IPS-18a (cell line): Measurements from ENCODE around the gene ANKRD17.
"Not testable (repeated sequence)": the region's sequence is repeated elsewhere in the genome, so short reads cannot be mapped to it uniquely, and the experiment has no call there.

Experiments used
- H3K27ac ChIP-seq: one replicate; pipeline ENCODE4 v1.5.1; 2013; ENCODE audit warnings: low read length
- H3K27me3 ChIP-seq: one replicate; pipeline ENCODE4 v1.6.1; 2013; ENCODE audit warnings: mild to moderate bottlenecking, low read length; ENCODE audit not compliant: control insufficient read depth, insufficient read depth
- H3K36me3 ChIP-seq: one replicate; pipeline ENCODE4 v1.6.1; 2013; ENCODE audit warnings: low read depth, low read length; ENCODE audit not compliant: control insufficient read depth
- H3K4me1 ChIP-seq: one replicate; pipeline ENCODE4 v1.6.1; 2013; ENCODE audit warnings: low read depth, low read length; ENCODE audit not compliant: control insufficient read depth
- H3K4me3 ChIP-seq: one replicate; pipeline ENCODE4 v1.5.1; 2013; ENCODE audit warnings: low read length
- H3K9ac ChIP-seq: one replicate; pipeline ENCODE4 v1.6.1; 2013; ENCODE audit warnings: mild to moderate bottlenecking, low read length, moderate library complexity
- H3K9me3 ChIP-seq: one replicate; pipeline ENCODE4 v1.6.1; 2013; ENCODE audit warnings: low read depth, low read length; ENCODE audit not compliant: control insufficient read depth

The ANKRD17 gene

DNA sequence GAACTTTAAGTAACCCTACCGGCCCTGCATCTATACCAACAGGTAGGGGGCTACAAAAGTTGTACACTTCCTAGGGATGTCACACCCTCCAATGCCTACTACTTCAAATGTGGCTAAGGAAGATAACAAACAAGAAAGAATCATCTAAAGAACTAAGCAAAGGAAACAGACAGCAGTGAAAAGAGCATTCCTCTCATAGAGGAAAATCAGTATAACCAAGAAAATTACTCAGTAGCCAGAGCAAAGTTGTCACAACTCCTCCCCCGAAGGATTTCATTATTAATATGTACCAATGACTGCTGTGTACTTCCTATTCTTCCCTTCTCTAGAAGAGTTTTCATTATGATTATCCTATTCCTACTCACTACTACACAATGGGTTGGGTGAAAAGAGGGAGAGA lies 12.6 kb downstream of the ANKRD17 start:
- H3K27me3 ChIP-seq: no peaks in the 10 kb centered on the region
- no peaks in the 10 kb centered on the region for H3K9me3 ChIP-seq
- no peak overlapping the region for H3K9ac ChIP-seq
- no peak overlapping the region for H3K4me3 ChIP-seq
- no peak overlapping the region for H3K27ac ChIP-seq
- peaks cover 10% of the 10 kb centered on the region for H3K4me1 ChIP-seq
- H3K36me3 ChIP-seq: no peaks in the 10 kb centered on the region

- H3K27me3 ChIP-seq: no peaks in the 10 kb centered on the region
- no peak overlapping the region for H3K27ac ChIP-seq
- H3K4me1 ChIP-seq: peaks cover 10% of the 10 kb centered on the region
- no peak overlapping the region for H3K9ac ChIP-seq
- no peaks in the 10 kb centered on the region for H3K9me3 ChIP-seq
- H3K4me3 ChIP-seq: no peak overlapping the region
- no peaks in the 10 kb centered on the region for H3K36me3 ChIP-seq
Measured at GRCh38 chr4:73244945-73245601, 13.5 kb downstream of the ANKRD17 start.

- H3K9me3 ChIP-seq: no peaks in the 10 kb centered on the region
- H3K4me1 ChIP-seq: no peaks in the 10 kb centered on the region
- H3K9ac ChIP-seq: no peak overlapping the region
- no peak overlapping the region for H3K4me3 ChIP-seq
- no peak overlapping the region for H3K27ac ChIP-seq
- H3K27me3 ChIP-seq: no peaks in the 10 kb centered on the region
- H3K36me3 ChIP-seq: peaks cover 14% of the 10 kb centered on the region
Measured at GRCh38 chr4:73237044-73237443, 21.6 kb downstream of the ANKRD17 start.

GRCh38 chr4:73236151-73236550 lies 22.4 kb downstream of the ANKRD17 start:
- Histone ChIP-seq H3K4me1 (no peaks in the 10 kb centered on the region), H3K36me3 (peaks cover 19% of the 10 kb centered on the region), H3K4me3 (no peak overlapping the region), H3K27ac (no peak overlapping the region), H3K9me3 (no peaks in the 10 kb centered on the region), H3K9ac (no peak overlapping the region), H3K27me3 (no peaks in the 10 kb centered on the region)

DNA sequence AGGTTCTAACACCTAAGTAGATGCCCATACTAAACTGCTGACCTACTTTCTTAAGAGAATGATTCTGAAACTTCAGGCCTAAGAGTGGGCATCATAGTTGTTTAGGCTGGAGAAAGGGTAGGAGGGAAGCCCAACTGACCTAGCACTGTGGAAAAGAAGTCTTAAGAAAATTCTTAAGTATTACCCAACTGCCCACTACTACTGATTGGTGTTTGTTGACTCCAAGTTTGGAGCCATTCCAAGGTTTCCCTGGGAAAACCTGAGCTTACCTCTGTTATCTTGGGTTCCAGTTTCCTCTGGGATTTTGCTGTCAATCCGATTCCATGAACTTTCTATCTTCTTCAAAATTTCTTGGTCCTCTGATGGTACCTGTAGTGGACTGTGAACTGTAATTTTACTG lies 23.9 kb downstream of the ANKRD17 start:
- no peaks in the 10 kb centered on the region for H3K27me3 ChIP-seq
- no peaks in the 10 kb centered on the region for H3K9me3 ChIP-seq
- H3K27ac ChIP-seq: no peak overlapping the region
- peaks cover 19% of the 10 kb centered on the region for H3K36me3 ChIP-seq
- H3K4me3 ChIP-seq: no peak overlapping the region
- no peaks in the 10 kb centered on the region for H3K4me1 ChIP-seq
- H3K9ac ChIP-seq: no peak overlapping the region

GRCh38 chr4:73231518-73232487 lies 26.8 kb downstream of the ANKRD17 start:
- Histone ChIP-seq H3K27ac (no peak overlapping the region), H3K27me3 (no peaks in the 10 kb centered on the region), H3K4me1 (no peaks in the 10 kb centered on the region), H3K9ac (no peak overlapping the region), H3K4me3 (no peak overlapping the region), H3K9me3 (no peaks in the 10 kb centered on the region), H3K36me3 (peaks cover 19% of the 10 kb centered on the region)

DNA sequence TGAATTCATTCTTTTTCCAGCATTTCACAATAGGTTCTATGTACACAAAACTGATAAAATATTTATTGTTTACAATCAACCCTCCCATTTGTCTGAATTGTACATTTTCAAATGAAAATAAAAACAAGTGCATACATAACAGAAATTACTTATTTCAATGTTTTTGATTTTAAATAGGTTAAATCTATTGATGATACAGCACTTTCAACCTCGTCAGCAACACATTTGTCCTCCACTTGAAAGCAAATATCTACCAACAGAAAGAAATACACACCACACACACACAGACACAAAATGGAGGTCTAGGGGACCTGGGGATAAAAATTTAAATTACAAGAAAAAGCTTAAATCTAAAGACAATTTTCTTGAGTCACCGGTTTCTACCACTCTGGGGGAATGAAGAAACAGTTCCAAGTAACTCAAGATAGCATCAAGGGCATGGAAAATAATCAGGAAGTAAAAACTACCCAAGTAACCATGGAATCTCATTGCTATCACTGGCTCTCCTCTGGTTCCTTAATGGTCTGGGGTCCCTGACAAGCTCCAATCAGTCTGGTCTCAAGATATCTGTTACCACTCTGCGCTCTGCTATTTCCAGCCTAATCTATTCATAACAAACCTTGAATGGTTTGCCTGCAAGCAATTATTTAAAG lies 27.6 kb downstream of the ANKRD17 start:
- Histone ChIP-seq H3K4me3 (no peak overlapping the region), H3K27me3 (no peaks in the 10 kb centered on the region), H3K9ac (no peak overlapping the region), H3K9me3 (no peaks in the 10 kb centered on the region), H3K27ac (no peak overlapping the region), H3K4me1 (no peaks in the 10 kb centered on the region), H3K36me3 (peaks cover 19% of the 10 kb centered on the region)

DNA sequence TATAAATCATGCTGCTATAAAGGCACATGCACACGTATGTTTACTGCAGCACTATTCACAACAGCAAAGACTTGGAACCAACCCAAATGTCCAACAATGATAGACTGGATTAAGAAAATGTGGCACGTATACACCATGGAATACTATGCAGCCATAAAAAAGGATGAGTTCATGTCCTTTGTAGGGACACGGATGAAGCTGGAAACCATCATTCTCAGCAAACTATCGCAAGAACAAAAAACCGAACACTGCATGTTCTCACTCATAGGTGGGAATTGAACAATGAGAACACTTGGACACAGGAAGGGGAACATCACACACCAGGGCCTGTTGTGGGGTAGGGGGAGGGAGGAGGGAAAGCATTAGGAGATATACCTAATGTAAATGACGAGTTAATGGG lies 29.8 kb downstream of the ANKRD17 start:
- H3K36me3 ChIP-seq, H3K4me3 ChIP-seq, H3K9me3 ChIP-seq, H3K27me3 ChIP-seq, H3K4me1 ChIP-seq, H3K27ac ChIP-seq, H3K9ac ChIP-seq: not testable (repeated sequence)

- Histone ChIP-seq H3K4me1 (peaks cover 26% of the 10 kb centered on the region), H3K27ac (no peak overlapping the region), H3K9ac (no peak overlapping the region), H3K27me3 (no peaks in the 10 kb centered on the region), H3K4me3 (no peak overlapping the region), H3K9me3 (no peaks in the 10 kb centered on the region), H3K36me3 (no peaks in the 10 kb centered on the region)
Measured at GRCh38 chr4:73224886-73225285, 33.7 kb downstream of the ANKRD17 start.

DNA sequence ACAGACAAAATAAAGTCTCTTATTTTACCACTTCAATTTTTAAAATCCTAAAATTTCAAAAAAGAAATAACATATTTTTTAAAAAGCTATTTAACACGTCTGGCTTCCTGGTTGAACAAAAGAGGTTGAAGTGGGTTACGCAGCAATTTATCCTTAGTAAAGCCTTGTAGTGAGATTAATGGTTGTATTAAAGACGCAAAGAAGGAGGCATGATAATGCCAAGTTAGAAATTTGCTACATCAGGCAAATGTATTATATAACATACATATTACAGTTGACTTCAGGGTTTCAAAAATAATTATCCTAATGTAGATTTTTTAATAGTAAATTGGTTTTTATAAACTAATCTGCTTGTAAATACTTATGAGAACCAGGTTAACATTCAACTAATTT lies 35.3 kb downstream of the ANKRD17 start:
- Histone ChIP-seq H3K9ac (no peak overlapping the region), H3K27me3 (no peaks in the 10 kb centered on the region), H3K27ac (no peak overlapping the region), H3K4me1 (peaks cover 26% of the 10 kb centered on the region), H3K4me3 (no peak overlapping the region), H3K9me3 (no peaks in the 10 kb centered on the region), H3K36me3 (no peaks in the 10 kb centered on the region)

GRCh38 chr4:73222466-73223257 lies 35.9 kb downstream of the ANKRD17 start:
- Histone ChIP-seq H3K4me3 (peak overlapping the region; percentile 42), H3K4me1 (peaks cover 26% of the 10 kb centered on the region), H3K9me3 (no peaks in the 10 kb centered on the region), H3K27me3 (no peaks in the 10 kb centered on the region), H3K9ac (no peak overlapping the region), H3K27ac (peak overlapping the region; percentile 33), H3K36me3 (no peaks in the 10 kb centered on the region)
